Dedifferentiated amniotic fluid mesenchymal stem cell (primary cell): ENCODE measurements around the gene SIRPG.
A peak's percentile ranks its signal among the peaks of the same experiment; 100 is the strongest.
"Not testable (repeated sequence)": the region's sequence is repeated elsewhere in the genome, so short reads cannot be mapped to it uniquely, and the experiment has no call there.

Experiments used
- DNase-seq: peaks from one replicate; pipeline ENCODE4 v3.0.0-alpha.2; 2016; ENCODE audit errors: extremely low spot score

Gene SIRPG

GRCh38 chr20:1635291-1635979, 22.1 kb downstream of the SIRPG start:
- DNase-seq: peak; percentile 3

DNA sequence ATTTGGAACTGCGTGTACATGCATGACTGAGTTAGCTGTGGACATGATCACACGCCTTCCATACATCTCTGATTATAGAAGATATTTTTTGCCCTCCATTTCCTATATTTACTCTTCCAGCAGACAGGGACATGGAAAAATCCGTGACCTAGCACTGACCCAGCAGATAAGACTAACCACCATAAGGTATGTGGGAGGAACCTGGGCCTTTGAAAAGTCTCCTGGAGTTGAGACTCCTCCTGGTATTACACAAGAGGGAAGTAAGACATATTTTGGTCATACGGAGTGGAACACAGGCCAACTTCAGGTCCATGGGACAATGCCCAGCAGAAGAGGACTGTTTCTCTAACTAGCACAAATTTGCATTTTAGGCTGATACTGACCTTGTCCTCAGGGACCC, 24.0 kb downstream of the SIRPG start:
- no peak for DNase-seq

DNA sequence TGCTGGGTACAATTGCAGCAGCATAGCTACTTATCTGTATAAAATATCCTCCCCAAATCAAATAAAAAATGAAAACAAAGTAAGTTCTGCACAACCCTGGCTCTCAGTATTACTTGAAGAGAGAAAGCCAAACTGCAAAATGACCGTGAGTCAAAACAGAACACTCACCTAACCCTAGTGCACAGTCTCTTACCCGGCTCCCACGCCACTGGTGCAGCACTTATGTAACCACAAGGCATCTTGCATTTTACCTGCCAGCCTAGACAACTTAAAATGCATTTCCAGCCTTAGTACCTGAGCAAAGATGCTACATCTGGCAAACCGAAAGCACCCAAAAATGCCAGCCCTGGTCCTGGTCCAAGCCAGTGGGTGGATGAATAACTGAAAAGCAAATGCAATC, 25.4 kb downstream of the SIRPG start:
- peak; percentile 13 for DNase-seq

DNA sequence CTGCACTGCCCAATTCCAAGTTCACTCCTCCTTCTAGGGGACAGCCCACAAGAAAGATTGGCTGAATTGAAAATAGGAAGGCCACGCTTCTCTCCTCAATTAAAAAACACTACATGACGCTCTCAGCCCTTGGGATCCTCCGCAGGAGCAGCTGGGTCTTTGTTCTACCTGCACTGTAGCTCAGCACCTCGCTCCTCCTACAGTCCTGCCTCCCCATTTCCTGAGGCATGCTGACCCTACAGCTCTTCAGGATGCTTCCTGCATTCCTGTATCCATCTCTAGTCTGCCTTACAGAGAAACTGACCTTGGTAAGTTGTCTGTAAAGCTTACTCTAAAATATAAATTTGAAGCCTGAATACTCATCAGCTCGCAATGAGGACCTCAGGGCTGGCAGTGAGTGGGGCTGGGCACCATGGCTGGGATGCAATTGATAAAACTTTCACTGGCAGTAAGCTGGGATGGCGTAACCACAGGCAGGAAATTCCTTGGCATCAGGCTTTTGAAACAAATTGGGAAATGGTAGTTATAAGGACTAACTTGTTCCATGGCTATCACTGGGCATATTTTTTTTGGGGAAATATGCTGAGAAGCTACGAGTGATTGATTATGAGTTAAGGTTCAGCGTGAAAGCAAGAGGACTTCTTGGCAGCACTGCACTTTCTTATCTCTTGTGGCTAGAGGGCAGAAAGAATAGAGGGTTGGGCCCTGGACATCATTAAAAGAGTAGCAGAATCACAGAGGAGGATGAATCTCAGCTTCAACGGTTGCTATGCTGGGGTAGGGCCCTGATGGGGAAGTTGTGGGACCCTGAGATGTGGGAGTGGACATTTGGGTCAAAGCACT, 26.0 kb downstream of the SIRPG start:
- peak; percentile 9 for DNase-seq

GRCh38 chr20:1630186-1630585, 27.4 kb downstream of the SIRPG start:
- no peak for DNase-seq

DNA sequence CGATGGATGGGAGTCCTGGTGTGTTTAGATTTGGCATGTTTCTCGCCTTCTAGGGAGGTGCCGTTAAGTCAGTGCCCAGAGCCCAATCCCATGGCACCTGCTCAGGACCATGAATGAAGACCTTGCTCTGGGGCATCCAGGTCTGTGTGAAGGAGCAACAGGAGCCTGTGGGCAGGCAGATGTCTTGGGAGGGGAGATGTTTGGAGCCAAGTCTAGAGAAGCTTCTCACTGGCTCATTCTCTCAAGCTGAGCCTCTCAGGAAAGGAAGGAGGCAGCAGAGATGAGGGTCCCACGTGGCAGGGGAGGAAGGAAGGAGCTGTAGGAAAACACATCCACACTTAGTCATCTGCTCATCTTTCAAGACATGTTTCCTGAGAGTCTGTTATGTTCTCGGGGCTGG, 28.3 kb downstream of the SIRPG start:
- no peak for DNase-seq

DNA sequence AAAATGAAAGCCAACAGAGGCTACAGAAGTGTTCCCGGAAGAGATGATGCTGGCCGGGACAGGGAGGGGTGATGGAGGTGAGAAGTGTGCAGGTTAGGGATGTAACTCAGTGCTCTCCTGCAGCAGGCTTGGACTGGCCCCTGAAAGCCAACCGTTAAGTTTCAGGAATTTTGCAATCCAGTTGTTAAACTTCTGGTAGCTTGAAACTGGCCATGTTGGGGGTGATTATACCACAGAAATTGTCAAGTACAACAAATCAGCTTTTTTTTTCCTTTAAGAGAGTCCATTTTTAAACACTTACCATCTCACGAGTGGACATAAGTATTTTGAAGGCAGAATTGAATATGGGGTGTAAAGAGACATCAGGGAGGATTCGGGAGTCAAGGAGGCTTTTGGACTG, 29.0 kb downstream of the SIRPG start:
- DNase-seq: peak; percentile 4

GRCh38 chr20:1627200-1627550, 30.4 kb downstream of the SIRPG start:
- no peak for DNase-seq

- DNase-seq: peak; percentile 12
Measured at GRCh38 chr20:1626528-1627199, 30.9 kb downstream of the SIRPG start.

DNA sequence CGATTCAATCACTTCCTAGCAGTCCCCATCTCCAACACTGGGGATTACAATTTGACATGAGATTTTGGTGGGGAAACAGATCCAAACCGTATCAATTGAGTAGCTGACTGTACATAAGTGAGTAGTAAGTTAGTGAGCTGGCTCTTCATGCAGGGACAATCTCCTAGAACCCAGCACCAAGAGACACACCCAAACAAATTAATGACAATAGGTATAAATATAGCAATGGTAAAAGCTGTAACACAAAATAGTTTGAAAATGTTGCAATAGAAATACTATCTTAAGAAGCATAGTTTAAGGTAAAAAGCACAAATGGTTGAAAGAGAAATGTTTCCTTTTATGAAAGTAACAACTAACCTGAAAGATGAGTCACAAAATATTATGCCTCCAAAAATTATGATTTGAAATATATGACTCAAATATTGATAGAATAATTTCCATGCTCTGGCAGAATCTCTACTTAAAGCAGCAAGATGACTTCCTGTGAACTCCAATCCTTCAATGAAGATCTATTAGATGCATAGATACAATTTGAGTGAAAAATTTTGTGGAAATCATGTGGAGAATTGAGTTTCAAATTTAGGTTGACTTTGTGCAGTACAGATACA, 32.4 kb downstream of the SIRPG start:
- DNase-seq: no peak

- DNase-seq: no peak
Measured at GRCh38 chr20:1623501-1624205, 33.9 kb downstream of the SIRPG start.

DNA sequence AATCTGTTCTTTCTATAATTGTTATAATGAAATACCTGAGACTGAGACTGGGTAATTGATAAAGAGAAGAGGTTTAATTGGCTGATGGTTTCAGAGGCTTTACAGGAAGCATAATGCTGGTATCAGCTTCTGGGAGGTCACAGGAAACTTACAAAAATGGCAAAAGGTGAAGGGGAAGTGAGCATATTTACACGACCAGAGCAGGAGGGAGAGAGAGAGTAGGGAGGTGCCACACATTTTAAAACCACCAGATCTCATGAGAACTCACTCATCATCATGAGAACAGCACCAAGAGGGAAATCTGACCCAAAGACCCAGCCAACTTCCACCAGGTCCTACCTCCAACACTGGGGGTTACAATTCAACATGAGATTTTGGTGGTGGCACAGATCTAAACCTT, 35.1 kb downstream of the SIRPG start:
- peak; percentile 11 for DNase-seq

GRCh38 chr20:1621316-1621715, 36.3 kb downstream of the SIRPG start:
- no peak for DNase-seq

- peak; percentile 9 for DNase-seq
Measured at GRCh38 chr20:1619861-1620444, 37.6 kb downstream of the SIRPG start, which contains the start of gene SIRPB1. Gene SIRPB1 (minus strand): TSS chr20:1620009. CDS start chr20:1619944, 65 bp downstream.

DNA sequence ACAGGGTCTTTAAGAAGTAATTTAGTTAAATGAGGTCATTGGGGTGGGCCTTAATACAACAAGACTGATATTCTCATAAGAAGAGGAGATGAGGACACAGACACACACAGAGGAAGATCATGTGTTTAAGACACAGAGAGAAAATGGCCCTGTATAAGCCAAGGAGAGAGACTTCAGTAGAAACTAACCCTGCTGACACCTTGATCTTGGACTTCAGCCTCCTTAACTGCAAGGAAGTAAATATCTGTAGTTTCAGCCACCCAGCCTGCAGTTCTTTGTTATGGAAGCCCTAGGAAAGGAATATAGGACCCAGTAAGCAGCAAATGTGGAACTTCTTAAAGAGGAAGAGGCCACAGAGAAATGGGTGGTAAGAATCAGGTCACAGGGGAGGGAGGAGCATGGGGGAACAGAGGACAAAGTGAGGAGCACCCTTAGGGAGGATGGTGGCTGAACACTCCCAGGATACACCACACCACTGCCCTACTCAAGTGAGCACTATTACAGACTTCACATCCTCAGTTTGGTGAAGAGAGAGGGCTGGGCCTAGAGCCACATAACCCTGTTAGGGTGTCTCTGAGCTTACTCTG, 38.5 kb downstream of the SIRPG start:
- peak; percentile 9 for DNase-seq

- no peak for DNase-seq
Measured at GRCh38 chr20:1618479-1618878, 39.1 kb downstream of the SIRPG start.

DNA sequence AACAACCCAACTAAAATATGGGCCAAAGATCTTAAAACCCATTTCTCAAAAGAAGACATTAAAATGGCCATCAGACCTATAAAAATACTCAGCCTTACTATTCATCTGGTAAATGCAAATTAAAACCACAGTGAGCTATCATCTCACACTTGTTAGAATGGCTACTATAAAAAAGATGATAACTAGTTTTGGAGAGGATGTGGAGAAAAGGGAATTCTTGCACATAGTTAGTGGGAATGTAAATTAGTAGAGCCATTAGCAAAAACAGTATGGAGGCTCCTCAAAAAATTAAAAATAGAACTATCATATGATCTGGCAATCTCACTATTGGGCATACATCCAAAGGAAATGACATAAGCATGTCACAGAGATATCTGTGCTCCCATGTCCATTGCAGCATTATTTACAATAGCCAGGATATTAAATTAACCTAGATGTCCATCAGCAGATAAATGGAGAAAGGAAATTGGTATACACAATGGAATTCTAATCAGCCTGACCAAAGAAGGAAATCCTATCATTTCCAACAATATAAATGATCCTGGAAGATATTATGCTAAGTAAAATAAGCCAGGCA, 40.6 kb downstream of the SIRPG start:
- no peak for DNase-seq

GRCh38 chr20:1610404-1610803, 47.2 kb downstream of the SIRPG start:
- DNase-seq: not testable (repeated sequence)

DNA sequence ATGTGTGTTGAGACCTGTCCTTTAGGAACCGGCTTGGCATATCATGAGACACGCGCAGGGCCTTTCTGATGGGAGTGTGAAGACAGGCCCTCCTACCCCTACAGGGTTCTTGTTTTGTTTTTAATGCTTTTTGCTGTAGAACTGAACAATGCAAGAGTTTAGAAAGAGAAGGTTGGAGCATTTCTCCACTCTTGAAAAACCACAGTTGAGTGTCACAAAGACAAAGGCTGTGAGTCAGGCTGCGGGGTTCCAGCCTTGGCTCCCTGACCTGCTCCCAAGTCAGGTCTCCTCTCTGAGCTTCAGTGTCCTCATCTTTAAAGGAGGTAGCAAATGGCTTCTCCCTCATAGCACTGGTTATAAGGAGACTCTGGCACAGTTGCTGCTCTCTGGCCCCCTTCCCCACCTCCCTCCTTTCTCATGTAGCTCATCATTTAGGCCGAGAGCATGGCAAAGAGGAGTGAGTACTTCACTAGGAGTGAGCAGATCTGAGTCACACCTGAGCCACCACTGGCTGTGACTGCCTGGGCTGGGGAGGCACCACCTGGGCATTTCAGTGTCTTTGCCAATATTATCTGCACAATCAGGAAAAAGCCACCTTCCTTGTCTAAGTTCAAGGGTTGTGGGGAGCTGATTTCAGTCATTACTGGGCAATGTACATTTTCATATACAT, 48.8 kb downstream of the SIRPG start:
- DNase-seq: not testable (repeated sequence)

DNA sequence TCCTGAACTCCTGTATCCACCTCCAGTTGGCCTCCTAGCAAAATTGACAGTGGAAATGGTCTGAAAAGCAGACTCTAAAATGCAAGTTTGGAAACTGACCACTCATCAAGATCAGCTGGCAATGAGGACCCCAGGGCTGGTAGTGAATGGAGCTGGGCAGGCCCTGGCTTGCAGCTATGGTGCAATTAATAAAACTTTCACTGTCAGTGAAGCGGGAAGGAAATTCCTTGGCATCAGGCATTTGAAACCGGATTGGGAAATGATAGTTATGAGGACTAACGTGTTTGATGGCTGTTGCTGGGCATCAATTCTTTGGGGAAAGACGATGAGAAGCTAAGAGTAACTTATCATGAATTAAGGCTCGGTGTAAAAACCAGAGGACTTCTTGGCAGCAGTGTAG, 56.8 kb downstream of the SIRPG start:
- no peak for DNase-seq
